Urothelium cell line (cell line): ENCODE data around the gene ST8SIA1.

ENCODE experiments used
- DNase-seq: peaks from one replicate; pipeline ENCODE4 v3.0.0; 2011; ENCODE audit warnings: low spot score, mixed read lengths
- FAIRE-seq: peaks from 2 replicates; lab custom pipeline; 2011; peaks lifted over from hg19 to GRCh38; lab: Jason Lieb, UNC

The ST8SIA1 gene

GRCh38 chr12:22248121-22248520, 86.4 kb downstream of the ST8SIA1 start:
- FAIRE-seq (no peak), DNase-seq (no peak)

GRCh38 chr12:22246217-22246846, 88.2 kb downstream of the ST8SIA1 start:
- no peak for FAIRE-seq
- DNase-seq, result no peak

GRCh38 chr12:22242726-22243125, 91.8 kb downstream of the ST8SIA1 start:
- DNase-seq, result no peak
- FAIRE-seq, result no peak

GRCh38 chr12:22238211-22238610, 96.3 kb downstream of the ST8SIA1 start:
- no peak for DNase-seq
- no peak for FAIRE-seq

- DNase-seq, result no peak
- FAIRE-seq, result no peak
Observed at GRCh38 chr12:22234561-22234960, 99.9 kb downstream of the ST8SIA1 start.

GRCh38 chr12:22231836-22232235, 102.7 kb downstream of the ST8SIA1 start:
- FAIRE-seq (no peak), DNase-seq (no peak)

- FAIRE-seq, result no peak
- DNase-seq, result no peak
Observed at GRCh38 chr12:22231078-22231477, 103.4 kb downstream of the ST8SIA1 start.

- FAIRE-seq, result no peak
- no peak for DNase-seq
Observed at GRCh38 chr12:22230280-22230794, 104.2 kb downstream of the ST8SIA1 start.

GRCh38 chr12:22229652-22230279, 104.7 kb downstream of the ST8SIA1 start:
- DNase-seq, result no peak

GRCh38 chr12:22228022-22228875, 106.3 kb downstream of the ST8SIA1 start:
- DNase-seq, result no peak
- FAIRE-seq, result no peak

More at GRCh38 chr12:22229652-22230279, 104.7 kb downstream of the ST8SIA1 start:
- FAIRE-seq, result no peak

- DNase-seq, result no peak
- no peak for FAIRE-seq
Observed at GRCh38 chr12:22223356-22223755, 111.2 kb downstream of the ST8SIA1 start.

GRCh38 chr12:22217556-22217955, 117.0 kb downstream of the ST8SIA1 start:
- DNase-seq, result no peak
- no peak for FAIRE-seq

GRCh38 chr12:22215467-22216253, 118.8 kb downstream of the ST8SIA1 start:
- FAIRE-seq, result no peak
- no peak for DNase-seq

- DNase-seq (no peak), FAIRE-seq (no peak)
Observed at GRCh38 chr12:22211128-22211527, 123.4 kb downstream of the ST8SIA1 start.

GRCh38 chr12:22209422-22209821, 125.1 kb downstream of the ST8SIA1 start:
- FAIRE-seq, result no peak

GRCh38 chr12:22206111-22206728, 128.3 kb downstream of the ST8SIA1 start:
- DNase-seq (no peak), FAIRE-seq (no peak)

More at GRCh38 chr12:22209422-22209821, 125.1 kb downstream of the ST8SIA1 start:
- DNase-seq, result no peak

- FAIRE-seq, result no peak
- DNase-seq, result no peak
Observed at GRCh38 chr12:22204391-22204790, 130.1 kb downstream of the ST8SIA1 start.

- FAIRE-seq (no peak), DNase-seq (no peak)
Observed at GRCh38 chr12:22202847-22203246, 131.7 kb downstream of the ST8SIA1 start.

- DNase-seq, result no peak
- FAIRE-seq, result no peak
Observed at GRCh38 chr12:22201101-22201500, 133.4 kb downstream of the ST8SIA1 start.

GRCh38 chr12:22196236-22196635, 138.3 kb downstream of the ST8SIA1 start:
- FAIRE-seq (no peak), DNase-seq (no peak)
